GM12878 (cell line): Measurements from ENCODE around the gene KIRREL1. TPM values are rescaled to one million over a fixed set of nuclear protein-coding genes. Genes with fewer than 3 reads are reported as not detected.

ENCODE experiments used
- ATAC-seq: fragments of 200-7000 bp; cut with Tn5 transposase; 3 replicates; pipeline ENCODE4 v1.9.1; 2020; ENCODE audit warnings: mild to moderate bottlenecking, moderate library complexity
- BruUV-seq: library from RNA; stranded (reverse); fragments of 400-500 nt; replicated peaks from 2 replicates; lab custom pipeline; 2021; lab: Mats Ljungman, UMichigan
- CTCF ChIA-PET: fragments of 300-600 bp; sonication (Branson Sonifier 250); formaldehyde crosslinking; extraction: SDS; loops from one replicate; lab custom pipeline; 2021; ENCODE audit warnings: inconsistent platforms; lab: Yijun Ruan, JAX
- POLR2A ChIA-PET: fragments of 350-600 bp; formaldehyde crosslinking; extraction: SDS; loops from one replicate; lab custom pipeline; 2021; ENCODE audit warnings: inconsistent platforms; lab: Charles Lee
- RAD21 ChIA-PET: fragments of 300-600 bp; sonication (Branson Sonifier 250); formaldehyde crosslinking; loops from one replicate; lab custom pipeline; 2023; ENCODE audit warnings: antibody characterized with exemption; ENCODE audit not compliant: unreplicated experiment; lab: Charles Lee
- SMC1A ChIA-PET: fragments of 300-600 bp; sonication (Branson Sonifier 250); formaldehyde crosslinking; loops from one replicate; lab custom pipeline; 2023; ENCODE audit not compliant: unreplicated experiment, uncharacterized antibody; lab: Charles Lee
- DNase-seq: peaks from one replicate; pipeline ENCODE4 v3.0.0-alpha.2; 2011; ENCODE audit warnings: low read depth, low spot score
- FAIRE-seq: peaks from 3 replicates; lab custom pipeline; 2011; peaks lifted over from hg19 to GRCh38; lab: Jason Lieb, UNC
- H2AFZ ChIP-seq: 2 replicates; pipeline ENCODE4 v1.6.0; 2011; ENCODE audit warnings: low read depth, low read length, control low read depth; ENCODE audit not compliant: control insufficient read depth
- H3K27ac ChIP-seq: 2 replicates; pipeline ENCODE4 v1.5.1; 2011; ENCODE audit warnings: control low read depth; ENCODE audit not compliant: control insufficient read depth, insufficient read depth
- H3K27me3 ChIP-seq, 2 experiments: replicated peaks in 1 of 2; 2 replicates each; pipeline versions ENCODE4 v1.6.0 to v1.6.1; 2011; ENCODE audit warnings: low read length in 1 of 2; ENCODE audit not compliant: control insufficient read depth in 2 of 2, insufficient read depth in 2 of 2
- H3K36me3 ChIP-seq, 2 experiments: 2 replicates each; pipeline ENCODE4 v1.5.1; 2011; ENCODE audit warnings: low read length in 1 of 2; ENCODE audit not compliant: control insufficient read depth in 2 of 2, insufficient read depth in 2 of 2
- H3K4me1 ChIP-seq: 2 replicates; pipeline ENCODE4 v1.6.1; 2011; ENCODE audit warnings: mild to moderate bottlenecking, low read length, moderate library complexity, mixed read lengths; ENCODE audit not compliant: control insufficient read depth, insufficient read depth
- H3K4me2 ChIP-seq: 2 replicates; pipeline ENCODE4 v1.6.0; 2011; ENCODE audit warnings: control low read depth; ENCODE audit not compliant: control insufficient read depth, insufficient read depth
- H3K4me3 ChIP-seq: fragments of 200-600 bp; sonication (generic); 2 replicates; pipeline ENCODE4 v1.5.1; 2016
- H3K79me2 ChIP-seq: 2 replicates; pipeline ENCODE4 v1.6.0; 2011; ENCODE audit warnings: low read length; ENCODE audit not compliant: control insufficient read depth, insufficient read depth
- H3K9ac ChIP-seq: 2 replicates; pipeline ENCODE4 v1.8.0; 2011; ENCODE audit warnings: low read length, control low read depth, mixed read lengths; ENCODE audit not compliant: control insufficient read depth, insufficient read depth
- H3K9me3 ChIP-seq: replicated peaks from 3 replicates; pipeline ENCODE4 v1.5.1; 2011; ENCODE audit warnings: mild to moderate bottlenecking, low read length; ENCODE audit not compliant: control insufficient read depth, insufficient read depth
- H4K20me1 ChIP-seq: 2 replicates; pipeline ENCODE4 v1.6.0; 2011; ENCODE audit not compliant: control insufficient read depth, insufficient read depth
- NBN ChIP-seq: fragments of 450-650 bp; IDR thresholded peaks from 2 replicates; pipeline ENCODE4 v1.6.1; 2016
- PAX8 ChIP-seq: fragments of 450-650 bp; IDR thresholded peaks from 2 replicates; pipeline ENCODE4 v1.6.1; 2017; ENCODE audit warnings: mild to moderate bottlenecking, moderate library complexity
- PML ChIP-seq: IDR thresholded peaks from 2 replicates; pipeline ENCODE4 v1.6.1; 2012; ENCODE audit warnings: low read length, inconsistent platforms
- POLR2AphosphoS5 ChIP-seq: IDR thresholded peaks from 2 replicates; pipeline ENCODE4 v1.6.1; 2011; ENCODE audit warnings: mild to moderate bottlenecking, low read length, inconsistent platforms
- RB1 ChIP-seq: fragments of 450-650 bp; formaldehyde crosslinking; IDR thresholded peaks from 2 replicates; pipeline ENCODE4 v1.6.1; 2017; ENCODE audit warnings: mild to moderate bottlenecking, borderline replicate concordance
- RFX5 ChIP-seq: IDR thresholded peaks from 2 replicates; pipeline ENCODE4 v1.6.1; 2011; ENCODE audit warnings: low read depth, low read length, improper control_type of control experiment
- SMAD1 ChIP-seq: fragments of 450-650 bp; IDR thresholded peaks from 2 replicates; pipeline ENCODE4 v1.6.1; 2018; ENCODE audit warnings: mild to moderate bottlenecking, low read depth; ENCODE audit not compliant: partially characterized antibody
- SMAD5 ChIP-seq: IDR thresholded peaks from 2 replicates; pipeline ENCODE4 v1.6.1; 2016; ENCODE audit warnings: antibody characterized with exemption, low read depth
- SMARCA5 ChIP-seq: fragments of 450-650 bp; IDR thresholded peaks from 2 replicates; pipeline ENCODE4 v1.6.1; 2017; ENCODE audit warnings: mild to moderate bottlenecking
- STAT1 ChIP-seq: fragments of 450-650 bp; conservative IDR thresholded peaks from 2 replicates; pipeline ENCODE4 v1.6.1; 2014; ENCODE audit warnings: antibody characterized with exemption, mild to moderate bottlenecking
- STAT3 ChIP-seq: IDR thresholded peaks from 2 replicates; pipeline ENCODE4 v1.6.1; 2011; ENCODE audit warnings: low read depth, low read length, improper control_type of control experiment
- ZNF274 ChIP-seq: IDR thresholded peaks from one replicate; pipeline ENCODE4 v1.8.0; 2011; ENCODE audit not compliant: insufficient read length, insufficient read depth
- WGBS: methylation state at CpG from one replicate; pipeline ENCODE4 v1.1.6; 2016; ENCODE audit warnings: low lambda C conversion rate; ENCODE audit not compliant: insufficient replicate concordance, insufficient coverage; ENCODE audit errors: missing lambda C conversion rate; 5-methylcytosine and 5-hydroxymethylcytosine counted together
- in situ Hi-C: fragments of 300-500 bp; cut with MboI; formaldehyde crosslinking; loops from 9 replicates; pipeline ENCODE4 v1.14.3; 2018; ENCODE audit warnings: mixed read lengths
- intact Hi-C: fragments of 100-400 bp; cut with micrococcal nuclease; formaldehyde crosslinking; loops from one replicate; pipeline ENCODE4 v1.14.2; 2022; ENCODE audit not compliant: unreplicated experiment
- polyA plus RNA-seq, 11 experiments: library from polyadenylated mRNA; depleted of rRNA in 4 of 11; unstranded in 6 of 11; stranded (reverse) in 5 of 11; fragments of >200 nt; fragmentation: Nextera tagmentation in 4 of 11; fragmentation: Illumina TruSeq in 1 of 11; extraction: Ambion mirVana in 4 of 11; extraction: Trizol in 1 of 11; gene quantifications; 1 replicate in 1 of 11; 2 replicates in 10 of 11; pipeline versions ENCODE4 v1.2.1 to v1.2.3, GENCODE V29; 2011 to 2016; ENCODE audit warnings: inconsistent platforms in 2 of 11, missing spikeins in 2 of 11, low read depth in 1 of 11
- total RNA-seq, 4 experiments: library from RNA; depleted of rRNA in 3 of 4; stranded (reverse); fragments of >200 nt in 3 of 4; fragmentation: Illumina TruSeq in 1 of 4; extraction: Trizol in 1 of 4; gene quantifications; 2 replicates each; pipeline versions ENCODE4 v1.2.1 to v1.2.3, GENCODE V29; 2013 to 2021
- TF ChIP-seq, protein P1 (sequence below): fragments of 450-650 bp; IDR thresholded peaks from 2 replicates; pipeline ENCODE4 v1.6.1; 2016; ENCODE audit warnings: mild to moderate bottlenecking
- TF ChIP-seq, protein P2 (sequence below): fragments of 450-650 bp; IDR thresholded peaks from 2 replicates; pipeline ENCODE4 v1.6.1; 2016; ENCODE audit warnings: mild to moderate bottlenecking, moderate library complexity, borderline replicate concordance
- TF ChIP-seq, protein P3 (sequence below): fragments of 450-650 bp; IDR thresholded peaks from 2 replicates; pipeline ENCODE4 v1.6.1; 2018; ENCODE audit warnings: borderline replicate concordance, mild to moderate bottlenecking; ENCODE audit not compliant: partially characterized antibody

KIRREL1 gene
- total and polyA plus RNA-seq, 10 of the 15 experiments (the other 5 are each of a cell fraction or from before 2014, with no cell fraction given) = 0.15 TPM; not detected in 9

GRCh38 chr1:158028969-158029368, 35.5 kb downstream of the KIRREL1 start:
- no TSS peak for BruUV-seq
- TF ChIP-seq PAX8 = no peak
- no peak for TF ChIP-seq SMAD5
- TF ChIP-seq, protein P1, sequence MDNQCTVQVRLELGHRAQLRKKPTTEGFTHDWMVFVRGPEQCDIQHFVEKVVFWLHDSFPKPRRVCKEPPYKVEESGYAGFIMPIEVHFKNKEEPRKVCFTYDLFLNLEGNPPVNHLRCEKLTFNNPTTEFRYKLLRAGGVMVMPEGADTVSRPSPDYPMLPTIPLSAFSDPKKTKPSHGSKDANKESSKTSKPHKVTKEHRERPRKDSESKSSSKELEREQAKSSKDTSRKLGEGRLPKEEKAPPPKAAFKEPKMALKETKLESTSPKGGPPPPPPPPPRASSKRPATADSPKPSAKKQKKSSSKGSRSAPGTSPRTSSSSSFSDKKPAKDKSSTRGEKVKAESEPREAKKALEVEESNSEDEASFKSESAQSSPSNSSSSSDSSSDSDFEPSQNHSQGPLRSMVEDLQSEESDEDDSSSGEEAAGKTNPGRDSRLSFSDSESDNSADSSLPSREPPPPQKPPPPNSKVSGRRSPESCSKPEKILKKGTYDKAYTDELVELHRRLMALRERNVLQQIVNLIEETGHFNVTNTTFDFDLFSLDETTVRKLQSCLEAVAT = no peak
- no peak for TF ChIP-seq PML
- TF ChIP-seq RB1 = no peak
- TF ChIP-seq STAT3 = no peak
- TF ChIP-seq, protein P2, sequence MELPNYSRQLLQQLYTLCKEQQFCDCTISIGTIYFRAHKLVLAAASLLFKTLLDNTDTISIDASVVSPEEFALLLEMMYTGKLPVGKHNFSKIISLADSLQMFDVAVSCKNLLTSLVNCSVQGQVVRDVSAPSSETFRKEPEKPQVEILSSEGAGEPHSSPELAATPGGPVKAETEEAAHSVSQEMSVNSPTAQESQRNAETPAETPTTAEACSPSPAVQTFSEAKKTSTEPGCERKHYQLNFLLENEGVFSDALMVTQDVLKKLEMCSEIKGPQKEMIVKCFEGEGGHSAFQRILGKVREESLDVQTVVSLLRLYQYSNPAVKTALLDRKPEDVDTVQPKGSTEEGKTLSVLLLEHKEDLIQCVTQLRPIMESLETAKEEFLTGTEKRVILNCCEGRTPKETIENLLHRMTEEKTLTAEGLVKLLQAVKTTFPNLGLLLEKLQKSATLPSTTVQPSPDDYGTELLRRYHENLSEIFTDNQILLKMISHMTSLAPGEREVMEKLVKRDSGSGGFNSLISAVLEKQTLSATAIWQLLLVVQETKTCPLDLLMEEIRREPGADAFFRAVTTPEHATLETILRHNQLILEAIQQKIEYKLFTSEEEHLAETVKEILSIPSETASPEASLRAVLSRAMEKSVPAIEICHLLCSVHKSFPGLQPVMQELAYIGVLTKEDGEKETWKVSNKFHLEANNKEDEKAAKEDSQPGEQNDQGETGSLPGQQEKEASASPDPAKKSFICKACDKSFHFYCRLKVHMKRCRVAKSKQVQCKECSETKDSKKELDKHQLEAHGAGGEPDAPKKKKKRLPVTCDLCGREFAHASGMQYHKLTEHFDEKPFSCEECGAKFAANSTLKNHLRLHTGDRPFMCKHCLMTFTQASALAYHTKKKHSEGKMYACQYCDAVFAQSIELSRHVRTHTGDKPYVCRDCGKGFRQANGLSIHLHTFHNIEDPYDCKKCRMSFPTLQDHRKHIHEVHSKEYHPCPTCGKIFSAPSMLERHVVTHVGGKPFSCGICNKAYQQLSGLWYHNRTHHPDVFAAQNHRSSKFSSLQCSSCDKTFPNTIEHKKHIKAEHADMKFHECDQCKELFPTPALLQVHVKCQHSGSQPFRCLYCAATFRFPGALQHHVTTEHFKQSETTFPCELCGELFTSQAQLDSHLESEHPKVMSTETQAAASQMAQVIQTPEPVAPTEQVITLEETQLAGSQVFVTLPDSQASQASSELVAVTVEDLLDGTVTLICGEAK = no peak
- TF ChIP-seq SMARCA5 = no peak
- no peak for TF ChIP-seq ZNF274
- no peak for TF ChIP-seq RFX5
- TF ChIP-seq SMAD1 = no peak
- TF ChIP-seq POLR2AphosphoS5 = no peak
- no peak for TF ChIP-seq STAT1
- TF ChIP-seq, protein P3, sequence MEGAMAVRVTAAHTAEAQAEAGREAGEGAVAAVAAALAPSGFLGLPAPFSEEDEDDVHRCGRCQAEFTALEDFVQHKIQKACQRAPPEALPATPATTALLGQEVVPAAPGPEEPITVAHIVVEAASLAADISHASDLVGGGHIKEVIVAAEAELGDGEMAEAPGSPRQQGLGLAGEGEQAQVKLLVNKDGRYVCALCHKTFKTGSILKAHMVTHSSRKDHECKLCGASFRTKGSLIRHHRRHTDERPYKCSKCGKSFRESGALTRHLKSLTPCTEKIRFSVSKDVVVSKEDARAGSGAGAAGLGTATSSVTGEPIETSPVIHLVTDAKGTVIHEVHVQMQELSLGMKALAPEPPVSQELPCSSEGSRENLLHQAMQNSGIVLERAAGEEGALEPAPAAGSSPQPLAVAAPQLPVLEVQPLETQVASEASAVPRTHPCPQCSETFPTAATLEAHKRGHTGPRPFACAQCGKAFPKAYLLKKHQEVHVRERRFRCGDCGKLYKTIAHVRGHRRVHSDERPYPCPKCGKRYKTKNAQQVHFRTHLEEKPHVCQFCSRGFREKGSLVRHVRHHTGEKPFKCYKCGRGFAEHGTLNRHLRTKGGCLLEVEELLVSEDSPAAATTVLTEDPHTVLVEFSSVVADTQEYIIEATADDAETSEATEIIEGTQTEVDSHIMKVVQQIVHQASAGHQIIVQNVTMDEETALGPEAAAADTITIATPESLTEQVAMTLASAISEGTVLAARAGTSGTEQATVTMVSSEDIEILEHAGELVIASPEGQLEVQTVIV = no peak
- TF ChIP-seq NBN = no peak
- TF ChIP-seq, all 136 proteins: peak for 0
- no peak overlapping the region for H3K9ac ChIP-seq
- H3K79me2 ChIP-seq = no peaks in the 10 kb centered on the region
- ATAC-seq (no peak), FAIRE-seq (no peak), DNase-seq (no peak)
- no peak overlapping the region for H3K4me2 ChIP-seq
- H3K9me3 ChIP-seq = no peaks in the 10 kb centered on the region
- 1% methylated on average over 4 of the region's 4 CpGs for WGBS
- no peaks in the 10 kb centered on the region for H4K20me1 ChIP-seq
- ChIA-PET RAD21 (no interaction called here), POLR2A (no interaction called here), SMC1A (no interaction called here), CTCF (interaction anchor here (1.4 kb wide), 1 partner anchor 65 kb away, joined by 5 read pairs; no protein-coding TSS in a partner anchor)
- H3K36me3 ChIP-seq = no peaks in the 10 kb centered on the region
- in situ Hi-C loops = no loop called here
- no peak overlapping the region for H3K4me3 ChIP-seq
- H3K27ac ChIP-seq = no peak overlapping the region
- H3K4me1 ChIP-seq = no peaks in the 10 kb centered on the region
- H3K27me3 ChIP-seq = peaks cover 0 to 2% of the 10 kb centered on the region in 2 experiments; a peak in 1 of 4 replicates
- intact Hi-C loops = no loop called here
- H2AFZ ChIP-seq = no peak overlapping the region
